PFSK-1 (cell line): ENCODE data around the gene LORICRIN.

Source experiments
- FOXP2 ChIP-seq: optimal IDR thresholded peaks from 2 replicates; pipeline ENCODE3; 2011; ENCODE audit warnings: borderline replicate concordance, control low read depth, inconsistent platforms; ENCODE audit not compliant: insufficient read depth; ENCODE audit errors: extremely low read length, extremely low read depth
- POLR2AphosphoS5 ChIP-seq: IDR thresholded peaks from 2 replicates; pipeline ENCODE4 v1.6.1; 2012; ENCODE audit warnings: low read depth, mild to moderate bottlenecking, control low read depth, low read length, moderate library complexity
- REST ChIP-seq, 2 experiments: IDR thresholded peaks; 2 replicates each; pipeline versions ENCODE4 v1.6.1 to v1.8.0; 2011 to 2012; ENCODE audit warnings: low read depth in 2 of 2, low read length in 2 of 2, control low read depth in 1 of 2, inconsistent platforms in 1 of 2, mild to moderate bottlenecking in 1 of 2, moderate library complexity in 1 of 2; ENCODE audit not compliant: insufficient read depth in 1 of 2
- SIN3A ChIP-seq: IDR thresholded peaks from 2 replicates; pipeline ENCODE4 v1.6.1; 2012; ENCODE audit warnings: mild to moderate bottlenecking, low read length, moderate library complexity, borderline replicate concordance; ENCODE audit not compliant: insufficient read depth
- TAF1 ChIP-seq: IDR thresholded peaks from 2 replicates; pipeline ENCODE4 v1.6.1; 2012; ENCODE audit warnings: low read length, control low read depth, borderline replicate concordance; ENCODE audit not compliant: insufficient read depth

Gene LORICRIN

GRCh38 chr1:153288634-153289275, 29.3 kb downstream of the LORICRIN start:
- TF ChIP-seq SIN3A = no peak
- TF ChIP-seq REST (IDR thresholded peaks at IDR 0.05; ENCODE audit: insufficient read depth in 1 of 2, low read depth in 2 of 2, low read length in 2 of 2) = no peak
- no peak for TF ChIP-seq POLR2AphosphoS5
- no peak for TF ChIP-seq TAF1
- TF ChIP-seq FOXP2 = no peak

- no peak for TF ChIP-seq REST (IDR thresholded peaks at IDR 0.05; ENCODE audit: insufficient read depth in 1 of 2, low read depth in 2 of 2, low read length in 2 of 2)
- TF ChIP-seq FOXP2 = no peak
- TF ChIP-seq SIN3A = no peak
- no peak for TF ChIP-seq TAF1
- no peak for TF ChIP-seq POLR2AphosphoS5
Observed at GRCh38 chr1:153291514-153291913, 32.0 kb downstream of the LORICRIN start.

GRCh38 chr1:153292185-153292584, 32.7 kb downstream of the LORICRIN start:
- no peak for TF ChIP-seq FOXP2
- TF ChIP-seq REST (IDR thresholded peaks at IDR 0.05; ENCODE audit: insufficient read depth in 1 of 2, low read depth in 2 of 2, low read length in 2 of 2) = no peak
- TF ChIP-seq SIN3A = no peak
- no peak for TF ChIP-seq TAF1
- no peak for TF ChIP-seq POLR2AphosphoS5

- TF ChIP-seq POLR2AphosphoS5 (no peak), TAF1 (no peak), SIN3A (no peak), FOXP2 (no peak), REST (IDR thresholded peaks at IDR 0.05; ENCODE audit: insufficient read depth in 1 of 2, low read depth in 2 of 2, low read length in 2 of 2) (no peak)
Observed at GRCh38 chr1:153292740-153293479, 33.4 kb downstream of the LORICRIN start.
